ENCODE results near the gene GLUL.

Gene GLUL

DNA sequence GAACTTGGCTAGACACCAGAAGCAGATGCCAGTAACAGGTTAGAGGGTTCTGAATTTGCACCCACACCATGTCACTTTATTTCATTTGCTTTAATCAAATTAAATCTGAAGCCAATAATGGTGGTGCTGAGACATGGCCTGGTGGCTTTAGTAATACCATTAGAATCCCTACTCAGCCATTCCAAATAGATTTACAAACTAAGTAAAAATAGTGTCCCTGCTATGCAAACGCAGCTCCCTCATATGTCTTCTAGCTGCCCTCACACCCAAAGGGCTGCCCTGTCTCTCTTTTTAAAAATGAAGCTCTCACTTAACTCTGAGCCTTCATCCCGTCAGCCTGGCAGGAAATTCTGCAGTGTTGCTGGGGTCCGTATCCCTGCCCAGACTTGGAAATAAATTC, 21.1 kb downstream of the GLUL start:
- DNase-seq (ENCODE audit: low read depth) = no peak
- TF ChIP-seq, protein P1, sequence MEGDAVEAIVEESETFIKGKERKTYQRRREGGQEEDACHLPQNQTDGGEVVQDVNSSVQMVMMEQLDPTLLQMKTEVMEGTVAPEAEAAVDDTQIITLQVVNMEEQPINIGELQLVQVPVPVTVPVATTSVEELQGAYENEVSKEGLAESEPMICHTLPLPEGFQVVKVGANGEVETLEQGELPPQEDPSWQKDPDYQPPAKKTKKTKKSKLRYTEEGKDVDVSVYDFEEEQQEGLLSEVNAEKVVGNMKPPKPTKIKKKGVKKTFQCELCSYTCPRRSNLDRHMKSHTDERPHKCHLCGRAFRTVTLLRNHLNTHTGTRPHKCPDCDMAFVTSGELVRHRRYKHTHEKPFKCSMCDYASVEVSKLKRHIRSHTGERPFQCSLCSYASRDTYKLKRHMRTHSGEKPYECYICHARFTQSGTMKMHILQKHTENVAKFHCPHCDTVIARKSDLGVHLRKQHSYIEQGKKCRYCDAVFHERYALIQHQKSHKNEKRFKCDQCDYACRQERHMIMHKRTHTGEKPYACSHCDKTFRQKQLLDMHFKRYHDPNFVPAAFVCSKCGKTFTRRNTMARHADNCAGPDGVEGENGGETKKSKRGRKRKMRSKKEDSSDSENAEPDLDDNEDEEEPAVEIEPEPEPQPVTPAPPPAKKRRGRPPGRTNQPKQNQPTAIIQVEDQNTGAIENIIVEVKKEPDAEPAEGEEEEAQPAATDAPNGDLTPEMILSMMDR (conservative IDR thresholded peaks at IDR 0.05; ENCODE audit: control insufficient read depth, insufficient read depth, low read depth, low read length) = no peak
- no peak overlapping the region for H3K4me3 ChIP-seq (ENCODE audit: control insufficient read depth, low read depth, low read length)

DNA sequence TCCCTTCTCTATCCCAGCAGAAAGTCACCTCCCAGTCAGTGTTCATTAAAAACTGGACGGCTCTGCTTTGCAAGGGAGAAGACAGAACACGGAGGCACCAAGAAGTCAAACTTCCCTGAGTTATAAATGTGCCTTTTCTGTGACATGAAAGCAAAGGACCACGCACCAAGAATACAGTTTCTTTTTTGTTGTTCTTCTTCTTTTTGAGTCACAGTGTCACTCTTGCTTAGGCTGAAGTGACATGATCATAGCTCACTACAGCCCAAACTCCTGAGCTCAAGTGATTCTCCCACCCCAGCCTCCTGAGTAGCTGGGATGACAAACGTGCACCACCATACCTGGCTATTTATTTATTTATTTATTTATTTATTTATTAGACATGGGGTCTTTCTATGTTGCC, 22.7 kb downstream of the GLUL start:
- TF ChIP-seq, protein P1 (conservative IDR thresholded peaks at IDR 0.05; ENCODE audit: control insufficient read depth, insufficient read depth, low read depth, low read length) = no peak
- H3K4me3 ChIP-seq (ENCODE audit: control insufficient read depth, low read depth, low read length) = no peak overlapping the region
- no peak for DNase-seq (ENCODE audit: low read depth)

DNA sequence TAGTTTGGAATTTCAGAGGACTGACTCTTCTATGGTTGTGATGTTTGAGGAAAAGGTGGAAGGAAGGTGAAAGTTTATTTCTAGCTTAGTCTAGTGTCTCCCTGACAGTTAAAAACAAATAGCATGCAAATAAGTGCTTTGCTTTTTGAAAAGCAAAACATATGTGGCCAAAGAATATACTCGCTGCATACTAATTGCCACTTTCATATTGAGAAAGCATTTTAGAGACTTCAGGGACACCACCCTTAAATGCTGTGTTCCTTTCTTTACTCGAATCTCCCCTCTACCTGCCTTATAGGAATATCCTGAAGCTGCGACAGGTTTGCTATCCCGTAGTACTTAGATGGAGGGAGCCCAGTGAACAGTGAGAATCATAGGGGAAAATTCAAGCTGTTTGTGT, 23.2 kb downstream of the GLUL start:
- TF ChIP-seq, protein P1 (conservative IDR thresholded peaks at IDR 0.05; ENCODE audit: control insufficient read depth, insufficient read depth, low read depth, low read length) = no peak
- H3K4me3 ChIP-seq (ENCODE audit: control insufficient read depth, low read depth, low read length) = no peak overlapping the region
- DNase-seq (ENCODE audit: low read depth) = no peak

DNA sequence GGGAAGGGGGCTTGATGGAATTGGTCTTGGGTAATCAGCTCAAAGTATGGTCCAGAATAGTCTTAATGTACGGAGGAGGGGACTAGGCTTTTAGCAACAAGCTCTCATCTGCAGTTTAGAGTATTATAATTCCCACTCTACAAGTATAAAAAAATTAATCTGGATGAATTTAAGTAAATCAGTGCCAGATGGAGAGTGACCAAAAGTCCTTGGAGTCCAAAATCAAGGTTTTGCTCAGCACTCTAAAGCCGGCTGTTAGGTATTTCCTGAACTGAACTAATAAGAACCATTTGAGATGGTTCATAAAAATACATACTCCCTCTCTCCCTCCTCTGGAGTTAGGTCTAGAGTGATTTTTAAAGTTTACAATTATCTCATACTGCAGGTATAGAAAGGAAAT, 23.7 kb downstream of the GLUL start:
- DNase-seq (ENCODE audit: low read depth) = no peak
- TF ChIP-seq, protein P1 (conservative IDR thresholded peaks at IDR 0.05; ENCODE audit: control insufficient read depth, insufficient read depth, low read depth, low read length) = no peak

DNA sequence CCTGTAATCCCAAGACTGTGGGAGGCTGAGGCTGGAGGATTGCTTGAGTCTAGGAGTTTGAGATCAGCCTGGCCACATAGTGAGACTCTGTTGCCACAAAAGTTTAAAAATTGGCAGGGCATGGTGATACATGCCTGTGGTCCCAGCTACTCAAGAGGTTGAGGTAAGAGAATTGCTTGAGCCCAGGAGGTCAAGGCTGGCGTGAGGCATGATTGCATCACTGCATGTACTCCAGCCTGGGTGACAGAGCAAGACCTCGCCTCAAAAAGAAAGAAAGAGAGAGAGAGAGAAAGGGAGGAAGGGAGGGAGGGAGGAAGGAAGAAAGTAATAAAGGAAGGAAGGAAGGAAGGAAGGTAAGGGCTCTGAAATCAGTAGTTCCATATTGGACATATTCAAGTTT, 25.0 kb downstream of the GLUL start:
- TF ChIP-seq, protein P1 (conservative IDR thresholded peaks at IDR 0.05; ENCODE audit: control insufficient read depth, insufficient read depth, low read depth, low read length) = no peak
- DNase-seq (ENCODE audit: low read depth) = no peak
- no peak overlapping the region for H3K4me3 ChIP-seq (ENCODE audit: control insufficient read depth, low read depth, low read length)

More for the DNA sequence above, 23.7 kb downstream of the GLUL start:
- no peak overlapping the region for H3K4me3 ChIP-seq (ENCODE audit: control insufficient read depth, low read depth, low read length)

DNA sequence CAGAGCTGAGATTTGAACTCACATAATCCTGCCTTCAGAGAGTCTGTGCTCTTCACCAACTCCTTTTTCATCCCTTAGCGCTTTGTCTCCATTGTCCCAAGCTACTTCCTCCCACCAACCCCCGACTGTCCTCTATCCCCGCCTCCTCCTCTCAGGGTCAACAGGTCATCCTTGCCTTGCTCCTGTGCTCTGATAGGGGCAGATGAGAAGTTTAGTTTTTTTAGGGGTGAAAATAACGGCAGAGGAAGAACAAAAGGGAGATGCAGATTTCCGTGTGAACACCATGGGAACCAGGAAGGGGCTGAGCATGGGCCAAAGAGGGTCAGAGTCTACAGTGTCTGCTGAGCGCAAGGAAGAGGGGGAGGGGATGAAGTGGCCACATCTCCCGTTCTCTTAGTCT, 31.9 kb downstream of the GLUL start:
- TF ChIP-seq, protein P1 (conservative IDR thresholded peaks at IDR 0.05; ENCODE audit: control insufficient read depth, insufficient read depth, low read depth, low read length) = no peak

DNA sequence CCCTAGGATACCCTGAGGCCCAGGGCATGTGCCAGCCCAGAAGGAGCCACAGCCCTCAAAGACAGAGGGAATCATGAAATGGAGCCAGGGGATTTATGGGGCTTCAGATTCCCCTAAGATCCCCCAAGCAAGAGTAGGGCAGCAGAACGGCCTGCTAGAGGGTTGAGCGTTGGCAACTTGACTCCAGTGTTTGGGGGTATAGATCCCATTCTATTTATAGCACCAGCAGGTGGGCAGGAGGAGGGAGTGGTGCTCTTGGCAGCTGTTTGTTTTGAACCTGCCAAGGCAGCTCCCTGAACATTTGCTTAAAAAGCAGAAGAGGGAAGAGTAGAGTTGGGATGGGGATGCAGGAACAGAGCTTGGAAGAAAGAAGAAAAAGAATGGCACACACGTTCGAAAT, 33.7 kb downstream of the GLUL start:
- TF ChIP-seq, protein P1 (conservative IDR thresholded peaks at IDR 0.05; ENCODE audit: control insufficient read depth, insufficient read depth, low read depth, low read length) = no peak
- no peak overlapping the region for H3K4me3 ChIP-seq (ENCODE audit: control insufficient read depth, low read depth, low read length)
- DNase-seq (ENCODE audit: low read depth) = no peak

More for the DNA sequence above, 31.9 kb downstream of the GLUL start:
- no peak overlapping the region for H3K4me3 ChIP-seq (ENCODE audit: control insufficient read depth, low read depth, low read length)
- no peak for DNase-seq (ENCODE audit: low read depth)
